Heart right ventricle (tissue), 16 donors: ENCODE results near the gene CTDSPL. TPM values are rescaled to one million over a fixed set of nuclear protein-coding genes. Genes with fewer than 3 reads are reported as not detected.

Source experiments
- ATAC-seq, 8 donors: fragments of 200-7000 bp; cut with Tn5 transposase; one replicate each; pipeline ENCODE4 v1.9.1; 2020; ENCODE audit warnings: mild to moderate bottlenecking in 8 of 8, moderate library complexity in 8 of 8, moderate number of reproducible peaks in 1 of 8
- DNase-seq, 2 donors: peaks; one replicate each; pipeline ENCODE4 v3.0.0-alpha.2; 2020
- H3K27ac ChIP-seq, 10 donors: fragments of 200-600 bp; sonication (generic) in 2 of 10; one replicate each; pipeline versions ENCODE4 v1.5.0 to v1.8.0; 2020 to 2022; ENCODE audit warnings: mild to moderate bottlenecking in 3 of 10
- H3K27me3 ChIP-seq, 7 donors: fragments of 200-600 bp; one replicate each; pipeline ENCODE4 v1.8.0; 2021 to 2022; ENCODE audit warnings: mild to moderate bottlenecking in 2 of 7
- H3K36me3 ChIP-seq, 9 donors: fragments of 200-600 bp; sonication (generic) in 1 of 9; one replicate each; pipeline versions ENCODE4 v1.5.0 to v1.8.0; 2020 to 2022; ENCODE audit warnings: mild to moderate bottlenecking in 2 of 9
- H3K4me1 ChIP-seq, 9 donors: fragments of 200-600 bp; sonication (generic) in 1 of 9; one replicate each; pipeline versions ENCODE4 v1.5.0 to v1.8.0; 2020 to 2022; ENCODE audit warnings: mild to moderate bottlenecking in 4 of 9
- H3K4me3 ChIP-seq, 10 donors: fragments of 200-600 bp; sonication (generic) in 2 of 10; one replicate each; pipeline versions ENCODE4 v1.5.0 to v1.8.0; 2020 to 2022; ENCODE audit warnings: mild to moderate bottlenecking in 7 of 10, moderate library complexity in 2 of 10
- H3K9me3 ChIP-seq, 11 donors: fragments of 200-600 bp in 10 of 11; sonication (generic) in 2 of 11; one replicate each; pipeline versions ENCODE4 v1.5.0 to v1.8.0; 2013 to 2022; ENCODE audit warnings: mild to moderate bottlenecking in 2 of 11, control low read depth in 1 of 11, moderate library complexity in 1 of 11
- CTCF ChIP-seq, 9 donors: fragments of 200-600 bp; sonication (generic) in 2 of 9; IDR thresholded peaks; one replicate each; pipeline versions ENCODE4 v1.5.0 to v1.8.0; 2021 to 2022; ENCODE audit warnings: antibody characterized with exemption in 9 of 9, mild to moderate bottlenecking in 5 of 9, moderate library complexity in 1 of 9
- WGBS, 2 donors: extraction: QIAGEN DNeasy Blood & Tissue Kit; methylation state at CpG; one replicate each; pipeline ENCODE4 v1.1.7; 2013; ENCODE audit warnings: inconsistent platforms in 1 of 2; 5-methylcytosine and 5-hydroxymethylcytosine counted together
- intact Hi-C, 10 donors: fragments of 100-400 bp; cut with DNase I; formaldehyde crosslinking; loops; one replicate each; pipeline versions ENCODE4 v1.11.1 to v1.14.2; 2022
- polyA plus RNA-seq, 2 donors: library from polyadenylated mRNA; stranded (reverse); fragments of 200-250 nt; gene quantifications; one replicate each; pipeline ENCODE4 v1.2.3, GENCODE V29; 2013
- total RNA-seq, 10 donors: library from RNA; stranded (reverse); fragmentation: NEBNext Ultra II Directional in 3 of 10; extraction: Animal tissue kit (Norgen Biotek cat#: 25700) in 3 of 10; gene quantifications; one replicate each; pipeline versions ENCODE4 v1.2.1 to v1.2.4, GENCODE V29; 2021 to 2023
- donor health status: Arrhythmogenic right ventricular cardiomyopathy.
- donor health status: ischemic (EF 13 %, LVEDD 7.1; RV severe dilation, severe dysfunction).
- donor health status: healthy with polysubstance abuse.
- donor health status: DM: no; HTN: yes; CAD: no.
- donor health status: DM: no; HTN: no; CAD: no.
- donor health status: ischemic (EF 25% LVEDD 6.9; RV normal size, moderate dysfunction).
- donor health status: ischemic (EF 25% LVEDD 5.7; RV mildly dilated, moderate dysfunction).
- donor health status: healthy.
- donor health status: DM: yes; HTN: yes; CAD: no.
- donor health status: Ischemic cardiomyopathy.
- donor health status: ischemic (EF 35%, LVEDD 5.7; RV mildly dilated, moderate dysfunction).
- donor health status: nonischemic (EF 11% LVEDD 7.7; RV severe dilation, severe dysfunction).
- donor health status: DM: yes; HTN: yes; CAD: no.
- donor health status: PGD.
- donor health status: ischemic (EF 29% LVEDD 5.4; RV normal size, mild dysfunction).
- donor health status: nonischemic (EF 23%, LVEDD 6.1; RV moderate dilation, normal function).

CTDSPL gene
- total and polyA plus RNA-seq, 12 donors: 5.4 to 51.5 (median 41.2) TPM

- no peak for ATAC-seq
- no peaks in the 10 kb centered on the region for H3K36me3 ChIP-seq
- H3K4me3 ChIP-seq: no peak overlapping the region
- no peak for DNase-seq
- no peaks in the 10 kb centered on the region for H3K27me3 ChIP-seq
- H3K4me1 ChIP-seq: peaks cover 18 to 78% (median 64%) of the 10 kb centered on the region in 9 donors
- no peaks in the 10 kb centered on the region for H3K9me3 ChIP-seq
- peak overlapping the region in 3 of 10 donors; percentile 27 to 47 (median 29) for H3K27ac ChIP-seq
- 84 to 85% methylated on average over 4 of the region's 4 CpGs for WGBS, 2 donors
- TF ChIP-seq CTCF (IDR thresholded peaks at IDR 0.05): no peak
- intact Hi-C loops: no loop called here
These were observed 58.5 kb downstream of the CTDSPL start for GRCh38 chr3:37920156-37920699.

GRCh38 chr3:37921025-37921424 is 59.3 kb downstream of the CTDSPL start:
- peak in 7 of 8 donors; percentile 34 to 69 (median 47) for ATAC-seq
- intact Hi-C loops: no loop called here
- DNase-seq: no peak
- no peaks in the 10 kb centered on the region for H3K36me3 ChIP-seq
- H3K27me3 ChIP-seq: no peaks in the 10 kb centered on the region
- WGBS, 2 donors: 47 to 64% methylated on average over 5 of the region's 5 CpGs
- H3K27ac ChIP-seq: peak overlapping the region in 5 of 10 donors; percentile 3 to 47 (median 25)
- H3K9me3 ChIP-seq: no peaks in the 10 kb centered on the region
- no peak overlapping the region for H3K4me3 ChIP-seq
- peak in 1 of 9 donors; percentile 13 for TF ChIP-seq CTCF (IDR thresholded peaks at IDR 0.05)
- peaks cover 18 to 85% (median 70%) of the 10 kb centered on the region in 9 donors for H3K4me1 ChIP-seq

- intact Hi-C loops: no loop called here
- TF ChIP-seq CTCF (IDR thresholded peaks at IDR 0.05): peak in 1 of 9 donors; percentile 8
- peak; percentile 37 to 89 (median 72) for ATAC-seq
These were observed 61.3 kb downstream of the CTDSPL start for GRCh38 chr3:37922721-37923568.

GRCh38 chr3:37923569-37924040 is 61.9 kb downstream of the CTDSPL start:
- Histone ChIP-seq H3K4me3 (no peak overlapping the region), H3K4me1 (peaks cover 16 to 77% (median 65%) of the 10 kb centered on the region in 9 donors), H3K27me3 (no peaks in the 10 kb centered on the region), H3K36me3 (no peaks in the 10 kb centered on the region), H3K9me3 (no peaks in the 10 kb centered on the region), H3K27ac (peak overlapping the region in 9 of 10 donors; percentile 23 to 75 (median 63))
- DNase-seq (no peak), ATAC-seq (no peak)
- intact Hi-C loops: no loop called here
- WGBS, 2 donors: 66 to 67% methylated on average over 3 of the region's 3 CpGs
- TF ChIP-seq CTCF (IDR thresholded peaks at IDR 0.05): no peak

More at GRCh38 chr3:37922721-37923568, 61.3 kb downstream of the CTDSPL start:
- H3K27me3 ChIP-seq: no peaks in the 10 kb centered on the region
- DNase-seq: peak in 1 of 2 donors; percentile 47
- peaks cover 18 to 84% (median 71%) of the 10 kb centered on the region in 9 donors for H3K4me1 ChIP-seq
- H3K4me3 ChIP-seq: no peak overlapping the region
- H3K9me3 ChIP-seq: no peaks in the 10 kb centered on the region
- WGBS, 2 donors: 38 to 41% methylated on average over 5 of the region's 5 CpGs
- H3K36me3 ChIP-seq: no peaks in the 10 kb centered on the region
- peak overlapping the region; percentile 23 to 75 (median 66) for H3K27ac ChIP-seq
